ENCODE measurements around the gene RARA.

Gene RARA

DNA sequence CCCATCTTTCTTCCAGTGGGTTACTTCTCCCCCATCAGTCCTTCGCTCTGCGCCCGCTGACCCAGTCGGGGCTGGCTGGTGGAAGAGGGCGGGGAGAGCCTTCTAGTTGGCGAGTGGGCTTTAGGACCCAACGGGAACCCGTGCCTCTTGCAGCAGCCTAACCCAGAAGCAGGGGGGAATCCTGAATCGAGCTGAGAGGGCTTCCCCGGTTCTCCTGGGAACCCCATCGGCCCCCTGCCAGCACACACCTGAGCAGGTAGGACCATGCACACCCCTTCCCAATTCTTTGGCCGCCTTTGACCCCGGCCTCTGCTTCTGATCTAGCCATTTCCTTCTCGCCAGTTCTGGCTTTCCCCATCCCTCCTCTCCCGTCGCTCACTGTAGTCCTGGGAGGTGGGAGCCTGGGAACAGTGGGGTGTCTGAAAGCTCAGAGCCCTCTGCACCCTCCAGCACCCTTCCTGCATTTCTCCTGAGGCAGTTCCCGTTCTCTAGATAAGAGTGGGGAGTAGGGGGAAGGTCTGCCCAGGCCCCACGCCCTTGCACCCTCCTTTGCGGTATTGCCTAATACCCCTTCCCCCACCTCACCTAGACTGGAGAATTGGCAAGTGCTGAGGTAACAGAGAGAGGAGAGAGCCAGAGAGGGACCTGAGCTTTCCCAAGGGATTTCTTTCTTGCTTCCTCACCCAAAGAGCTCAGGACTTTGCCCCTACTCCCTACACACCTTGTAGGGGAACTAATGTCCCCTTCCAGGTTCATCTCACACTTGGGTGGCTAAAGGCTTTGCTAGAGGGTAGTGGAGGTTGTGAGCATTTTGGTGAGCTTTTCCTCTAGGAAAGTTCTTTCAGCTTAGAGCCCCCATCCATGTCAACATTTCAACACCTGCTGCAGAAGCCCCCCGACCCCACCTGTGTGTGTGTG is at the start of gene RARA:
RARA (plus strand) TSS at position 150 of the 918 bp plus-strand sequence. CDS start 22,039 bp downstream, outside the sequence.
- peak within 1 kb of the TSS; percentile 78 for H3K9ac ChIP-seq (ENCODE audit: insufficient read length)
- DNase-seq (ENCODE audit: low read depth, low spot score), result no peak
- H3K27ac ChIP-seq, result peak within 1 kb of the TSS; percentile 99
- TF ChIP-seq EZH2 (IDR thresholded peaks at IDR 0.05) (no peak), POLR2AphosphoS5 (IDR thresholded peaks at IDR 0.05; ENCODE audit: borderline replicate concordance, low read depth, low read length) (peak; percentile 44), FOXP2 (optimal IDR thresholded peaks at IDR 0.05; ENCODE audit: control extremely low read depth, extremely low read length, insufficient read depth) (no peak)
- peak within 1 kb of the TSS; percentile 91 for H3K4me3 ChIP-seq
- no peaks in the 10 kb centered on the region for H3K9me3 ChIP-seq (ENCODE audit: low read depth, low read length)
- H3K36me3 ChIP-seq (ENCODE audit: insufficient read depth, low read length), result no peaks in the 10 kb centered on the region

DNA sequence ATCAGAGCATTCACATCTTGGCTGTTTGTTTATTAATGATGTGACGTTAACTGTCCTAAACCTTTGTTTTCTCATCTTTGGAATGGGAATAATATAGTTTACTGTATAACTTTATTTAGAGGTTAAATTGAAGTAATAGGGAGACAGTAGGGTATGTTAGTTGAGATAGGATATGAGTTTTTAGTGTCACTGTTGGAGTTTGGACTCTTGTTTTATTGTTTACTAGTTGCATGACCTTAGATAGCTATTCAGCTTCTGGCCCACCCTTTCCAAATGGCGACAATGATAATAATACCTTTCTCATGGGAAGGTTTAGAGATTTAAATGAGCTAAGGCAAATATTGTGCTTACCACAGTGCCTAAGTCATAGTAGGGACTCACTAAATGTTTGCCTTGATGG is 49.5 kb upstream of the RARA start:
- H3K9me3 ChIP-seq (ENCODE audit: low read depth, low read length), result no peaks in the 10 kb centered on the region
- no peak overlapping the region for H3K4me3 ChIP-seq
- H3K9ac ChIP-seq (ENCODE audit: insufficient read length), result no peak overlapping the region
- no peak for TF ChIP-seq FOXP2 (optimal IDR thresholded peaks at IDR 0.05; ENCODE audit: control extremely low read depth, extremely low read length, insufficient read depth)
- TF ChIP-seq POLR2AphosphoS5 (IDR thresholded peaks at IDR 0.05; ENCODE audit: borderline replicate concordance, low read depth, low read length), result no peak
- no peak for TF ChIP-seq EZH2 (IDR thresholded peaks at IDR 0.05)
- no peak for DNase-seq (ENCODE audit: low read depth, low spot score)
- no peak overlapping the region for H3K27ac ChIP-seq
- peaks cover 51% of the 10 kb centered on the region for H3K36me3 ChIP-seq (ENCODE audit: insufficient read depth, low read length)

GRCh38 chr17:40260528-40260927 is 48.5 kb upstream of the RARA start:
- Histone ChIP-seq H3K9ac (ENCODE audit: insufficient read length) (no peak overlapping the region), H3K9me3 (ENCODE audit: low read depth, low read length) (no peaks in the 10 kb centered on the region)

GRCh38 chr17:40264458-40265185 is 44.4 kb upstream of the RARA start:
- H3K9ac ChIP-seq (ENCODE audit: insufficient read length), result no peak overlapping the region
- no peak overlapping the region for H3K4me3 ChIP-seq

More at GRCh38 chr17:40260528-40260927, 48.5 kb upstream of the RARA start:
- no peak for DNase-seq (ENCODE audit: low read depth, low spot score)
- no peak overlapping the region for H3K4me3 ChIP-seq
- H3K36me3 ChIP-seq (ENCODE audit: insufficient read depth, low read length), result peaks cover 61% of the 10 kb centered on the region
- no peak for TF ChIP-seq EZH2 (IDR thresholded peaks at IDR 0.05)
- no peak for TF ChIP-seq FOXP2 (optimal IDR thresholded peaks at IDR 0.05; ENCODE audit: control extremely low read depth, extremely low read length, insufficient read depth)
- no peak overlapping the region for H3K27ac ChIP-seq

GRCh38 chr17:40265337-40265736 is 43.6 kb upstream of the RARA start:
- TF ChIP-seq POLR2AphosphoS5 (IDR thresholded peaks at IDR 0.05; ENCODE audit: borderline replicate concordance, low read depth, low read length) (no peak), EZH2 (IDR thresholded peaks at IDR 0.05) (no peak), FOXP2 (optimal IDR thresholded peaks at IDR 0.05; ENCODE audit: control extremely low read depth, extremely low read length, insufficient read depth) (no peak)
- H3K9ac ChIP-seq (ENCODE audit: insufficient read length), result no peak overlapping the region
- no peak overlapping the region for H3K4me3 ChIP-seq
- peaks cover 60% of the 10 kb centered on the region for H3K36me3 ChIP-seq (ENCODE audit: insufficient read depth, low read length)
- no peak for DNase-seq (ENCODE audit: low read depth, low spot score)
- H3K27ac ChIP-seq, result no peak overlapping the region
- H3K9me3 ChIP-seq (ENCODE audit: low read depth, low read length), result no peaks in the 10 kb centered on the region

More at GRCh38 chr17:40264458-40265185, 44.4 kb upstream of the RARA start:
- no peak for TF ChIP-seq POLR2AphosphoS5 (IDR thresholded peaks at IDR 0.05; ENCODE audit: borderline replicate concordance, low read depth, low read length)
- TF ChIP-seq FOXP2 (optimal IDR thresholded peaks at IDR 0.05; ENCODE audit: control extremely low read depth, extremely low read length, insufficient read depth), result no peak
- TF ChIP-seq EZH2 (IDR thresholded peaks at IDR 0.05), result no peak
- H3K9me3 ChIP-seq (ENCODE audit: low read depth, low read length), result no peaks in the 10 kb centered on the region
- H3K27ac ChIP-seq, result no peak overlapping the region
- H3K36me3 ChIP-seq (ENCODE audit: insufficient read depth, low read length), result peaks cover 63% of the 10 kb centered on the region
- no peak for DNase-seq (ENCODE audit: low read depth, low spot score)

DNA sequence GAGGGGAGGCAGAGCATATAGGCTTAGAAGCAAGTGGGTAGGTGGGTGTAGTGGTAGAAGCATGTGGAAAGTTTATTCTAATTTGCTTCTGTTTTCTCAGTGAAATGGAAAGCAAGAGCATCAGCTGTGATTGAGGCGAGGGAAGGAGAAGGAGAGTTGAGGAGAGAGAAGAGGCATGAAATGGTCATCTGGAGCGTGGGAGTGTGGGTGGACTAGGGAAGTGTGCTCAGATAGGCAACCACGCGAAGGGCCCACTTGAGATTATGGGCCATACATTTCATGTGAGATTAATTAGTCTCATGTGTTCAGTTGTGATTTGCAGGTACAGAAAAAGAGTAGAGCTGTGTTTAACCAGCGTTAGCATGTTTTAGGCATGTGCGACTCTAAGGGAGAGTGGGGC is 42.1 kb upstream of the RARA start:
- H3K36me3 ChIP-seq (ENCODE audit: insufficient read depth, low read length), result peaks cover 63% of the 10 kb centered on the region
- no peak for TF ChIP-seq FOXP2 (optimal IDR thresholded peaks at IDR 0.05; ENCODE audit: control extremely low read depth, extremely low read length, insufficient read depth)
- TF ChIP-seq POLR2AphosphoS5 (IDR thresholded peaks at IDR 0.05; ENCODE audit: borderline replicate concordance, low read depth, low read length), result no peak
- no peak for TF ChIP-seq EZH2 (IDR thresholded peaks at IDR 0.05)

DNA sequence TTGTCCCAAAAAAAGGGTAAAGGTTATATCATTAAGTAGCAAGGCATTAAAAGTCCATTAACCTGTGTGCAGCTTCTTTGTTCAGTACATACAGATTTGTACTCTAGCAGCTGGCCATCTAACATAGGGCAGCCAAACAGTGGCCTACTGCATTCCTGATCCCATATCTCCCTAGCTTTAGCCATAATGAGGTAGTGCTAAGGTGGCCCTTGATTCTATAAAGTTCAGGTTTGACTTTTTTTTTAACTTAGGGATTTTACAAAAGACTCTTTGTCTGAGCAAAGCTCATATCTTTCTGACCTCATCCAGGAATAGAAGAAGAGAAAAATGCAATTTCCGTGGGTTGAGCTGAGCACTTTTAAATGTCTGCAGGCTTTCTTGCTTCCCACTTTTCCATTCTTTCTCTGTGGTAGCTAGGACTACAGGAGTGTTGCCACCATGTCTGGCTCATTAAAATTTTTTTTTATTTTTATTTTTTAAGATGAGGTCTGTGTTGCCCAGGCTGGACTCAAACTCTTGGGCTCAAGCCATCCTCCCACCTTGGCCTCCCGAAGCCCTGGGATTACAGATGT is 40.8 kb upstream of the RARA start:
- H3K27ac ChIP-seq, result peak overlapping the region; percentile 65; the same call in 1 of the 2 replicates
- H3K4me3 ChIP-seq, result no peak overlapping the region
- DNase-seq (ENCODE audit: low read depth, low spot score), result no peak
- H3K9me3 ChIP-seq (ENCODE audit: low read depth, low read length), result no peaks in the 10 kb centered on the region
- TF ChIP-seq EZH2 (IDR thresholded peaks at IDR 0.05) (no peak), POLR2AphosphoS5 (IDR thresholded peaks at IDR 0.05; ENCODE audit: borderline replicate concordance, low read depth, low read length) (no peak), FOXP2 (optimal IDR thresholded peaks at IDR 0.05; ENCODE audit: control extremely low read depth, extremely low read length, insufficient read depth) (no peak)
- H3K9ac ChIP-seq (ENCODE audit: insufficient read length), result no peak overlapping the region
- peaks cover 50% of the 10 kb centered on the region for H3K36me3 ChIP-seq (ENCODE audit: insufficient read depth, low read length)

More for the DNA sequence above, 42.1 kb upstream of the RARA start:
- H3K9me3 ChIP-seq (ENCODE audit: low read depth, low read length), result no peaks in the 10 kb centered on the region
- no peak overlapping the region for H3K9ac ChIP-seq (ENCODE audit: insufficient read length)
- DNase-seq (ENCODE audit: low read depth, low spot score), result no peak
- H3K27ac ChIP-seq, result peak overlapping the region; percentile 30; the same call in 1 of the 2 replicates
- no peak overlapping the region for H3K4me3 ChIP-seq

- Histone ChIP-seq H3K9ac (ENCODE audit: insufficient read length) (no peak overlapping the region), H3K4me3 (no peak overlapping the region), H3K36me3 (ENCODE audit: insufficient read depth, low read length) (peaks cover 62% of the 10 kb centered on the region), H3K9me3 (ENCODE audit: low read depth, low read length) (no peaks in the 10 kb centered on the region), H3K27ac (no peak overlapping the region)
- no peak for TF ChIP-seq POLR2AphosphoS5 (IDR thresholded peaks at IDR 0.05; ENCODE audit: borderline replicate concordance, low read depth, low read length)
- no peak for TF ChIP-seq FOXP2 (optimal IDR thresholded peaks at IDR 0.05; ENCODE audit: control extremely low read depth, extremely low read length, insufficient read depth)
- no peak for TF ChIP-seq EZH2 (IDR thresholded peaks at IDR 0.05)
- no peak for DNase-seq (ENCODE audit: low read depth, low spot score)
These were observed 30.6 kb upstream of the RARA start for GRCh38 chr17:40278414-40278813.
